ENCODE measurements around the gene EVPL. TPM values are rescaled to one million over a fixed set of nuclear protein-coding genes. Genes with fewer than 3 reads are reported as not detected.

The EVPL gene
- total RNA-seq, 1 donor from 2014 or later = not detected

DNA sequence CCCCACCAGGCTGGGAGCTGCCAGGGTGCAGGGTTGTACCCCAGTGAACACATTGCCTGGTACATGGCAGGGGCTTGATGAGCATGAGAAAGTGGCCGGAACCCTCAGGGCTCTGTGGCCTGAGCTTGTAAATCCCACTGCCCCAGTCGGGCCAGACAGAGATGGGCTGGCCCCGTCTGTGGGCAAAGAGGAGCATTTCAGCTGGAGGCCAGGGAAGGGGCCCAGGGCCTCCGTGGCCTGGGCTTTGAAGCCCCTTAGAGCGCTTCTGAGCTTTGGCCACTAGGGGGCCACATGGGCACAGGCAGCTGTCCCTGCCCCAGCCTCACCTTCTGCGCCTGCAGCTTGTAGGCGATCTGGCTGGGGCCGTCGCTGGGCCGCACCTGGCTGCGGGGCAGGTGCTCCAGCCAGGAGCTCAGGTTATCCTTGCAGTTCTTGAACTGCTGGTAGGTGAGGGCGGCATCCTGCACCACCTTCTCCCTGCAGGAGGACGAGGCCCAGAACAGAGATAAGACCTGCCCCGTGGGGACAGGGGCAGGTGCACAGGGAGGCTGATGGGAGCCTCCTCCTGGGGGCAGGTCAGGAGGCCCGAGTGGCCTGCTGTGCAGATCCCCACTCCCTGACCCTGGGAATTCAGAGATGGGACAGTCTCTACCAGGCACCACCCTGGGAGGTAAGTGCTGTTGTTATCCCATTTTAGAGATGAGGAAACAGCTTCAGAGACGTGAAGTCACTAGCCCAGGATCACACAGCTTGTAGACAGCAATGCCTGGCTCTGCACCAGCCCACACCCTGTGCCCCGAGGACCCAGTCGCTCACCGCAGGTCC lies 12.8 kb downstream of the EVPL start:
- H3K9me3 ChIP-seq (ENCODE audit: insufficient read depth, low read depth, low read length) = no peaks in the 10 kb centered on the region
- Mint-ChIP-seq H3K36me3 (ENCODE audit: low read depth, unreplicated experiment) (peaks cover 3% of the 10 kb centered on the region), H3K27me3 (ENCODE audit: low read depth, unreplicated experiment) (peaks cover 35% of the 10 kb centered on the region), H3K27ac (ENCODE audit: unreplicated experiment) (no peak overlapping the region), H3K4me1 (ENCODE audit: low read depth, unreplicated experiment) (peaks cover 8% of the 10 kb centered on the region), H3K9me3 (ENCODE audit: unreplicated experiment) (peaks cover 2% of the 10 kb centered on the region), H3K4me3 (ENCODE audit: unreplicated experiment) (peak overlapping the region; percentile 35)
- H2AFZ ChIP-seq (ENCODE audit: low read depth, low read length) = no peak overlapping the region
- no peaks in the 10 kb centered on the region for H3K79me2 ChIP-seq (ENCODE audit: insufficient read depth, low read length)
- peak; percentile 21 for DNase-seq (ENCODE audit: low read depth)
- H3K4me1 ChIP-seq (ENCODE audit: insufficient read depth, low read length) = peaks cover 8% of the 10 kb centered on the region
- H3K4me3 ChIP-seq (ENCODE audit: insufficient read depth, low read depth, low read length) = no peak overlapping the region
- TF ChIP-seq EZH2 (IDR thresholded peaks at IDR 0.05; ENCODE audit: insufficient read depth, low read length) = no peak
- peak; percentile 65 for TF ChIP-seq CTCF (IDR thresholded peaks at IDR 0.05; ENCODE audit: insufficient read depth, low read depth, low read length)
- no peak overlapping the region for H3K4me2 ChIP-seq (ENCODE audit: low read length)
- H3K9ac ChIP-seq (ENCODE audit: low read length) = no peak overlapping the region
- no peaks in the 10 kb centered on the region for H3K36me3 ChIP-seq (ENCODE audit: insufficient read depth, low read length)
- H3K27ac ChIP-seq (ENCODE audit: low read depth, low read length) = no peak overlapping the region
- H3K27me3 ChIP-seq (ENCODE audit: insufficient read depth, low read length) = no peaks in the 10 kb centered on the region
- FAIRE-seq = no peak
- H4K20me1 ChIP-seq (ENCODE audit: insufficient read depth, low read length) = no peaks in the 10 kb centered on the region

DNA sequence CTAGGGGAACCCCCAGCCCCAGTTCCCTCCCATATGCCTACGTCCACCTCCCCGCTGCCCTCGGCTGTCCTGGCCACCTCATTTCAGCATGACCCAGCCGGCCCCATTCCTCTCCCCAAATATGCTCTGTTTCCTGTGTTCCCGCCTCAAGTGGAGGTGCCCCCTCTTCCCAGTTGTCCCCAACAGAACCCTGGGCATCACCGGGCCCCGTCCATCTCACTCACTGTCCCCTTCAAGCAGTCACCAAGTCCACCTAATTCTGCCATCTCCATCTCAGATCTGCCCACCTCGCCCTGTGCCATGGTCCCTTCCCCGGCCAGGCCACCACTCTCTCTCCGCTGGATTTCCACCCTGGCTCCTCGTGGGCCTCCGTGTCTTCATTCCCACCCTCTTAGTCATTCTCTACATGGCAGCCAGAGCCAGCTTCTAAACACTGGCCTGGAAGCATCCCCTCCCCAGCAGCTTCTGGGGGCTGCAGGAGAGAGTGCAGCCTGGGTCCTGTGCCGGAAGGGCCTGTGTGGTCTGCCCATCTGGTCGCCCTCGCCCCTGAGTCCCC lies 13.7 kb downstream of the EVPL start:
- Histone ChIP-seq H3K4me3 (ENCODE audit: insufficient read depth, low read depth, low read length) (no peak overlapping the region), H3K79me2 (ENCODE audit: insufficient read depth, low read length) (no peaks in the 10 kb centered on the region), H3K36me3 (ENCODE audit: insufficient read depth, low read length) (no peaks in the 10 kb centered on the region), H3K27ac (ENCODE audit: low read depth, low read length) (no peak overlapping the region), H3K9me3 (ENCODE audit: insufficient read depth, low read depth, low read length) (no peaks in the 10 kb centered on the region), H3K27me3 (ENCODE audit: insufficient read depth, low read length) (no peaks in the 10 kb centered on the region), H4K20me1 (ENCODE audit: insufficient read depth, low read length) (no peaks in the 10 kb centered on the region), H2AFZ (ENCODE audit: low read depth, low read length) (peak overlapping the region; percentile 10), H3K9ac (ENCODE audit: low read length) (no peak overlapping the region), H3K4me2 (ENCODE audit: low read length) (no peak overlapping the region), H3K4me1 (ENCODE audit: insufficient read depth, low read length) (peaks cover 8% of the 10 kb centered on the region)
- peak overlapping the region; percentile 35 for H3K4me3 Mint-ChIP-seq (ENCODE audit: unreplicated experiment)
- peaks cover 2% of the 10 kb centered on the region for H3K9me3 Mint-ChIP-seq (ENCODE audit: unreplicated experiment)
- peak overlapping the region; percentile 55 for H3K27ac Mint-ChIP-seq (ENCODE audit: unreplicated experiment)
- peaks cover 5% of the 10 kb centered on the region for H3K36me3 Mint-ChIP-seq (ENCODE audit: low read depth, unreplicated experiment)
- DNase-seq (ENCODE audit: low read depth) (no peak), FAIRE-seq (no peak)
- TF ChIP-seq CTCF (IDR thresholded peaks at IDR 0.05; ENCODE audit: insufficient read depth, low read depth, low read length) (no peak), EZH2 (IDR thresholded peaks at IDR 0.05; ENCODE audit: insufficient read depth, low read length) (no peak)
- peaks cover 36% of the 10 kb centered on the region for H3K27me3 Mint-ChIP-seq (ENCODE audit: low read depth, unreplicated experiment)
- peaks cover 8% of the 10 kb centered on the region for H3K4me1 Mint-ChIP-seq (ENCODE audit: low read depth, unreplicated experiment)

DNA sequence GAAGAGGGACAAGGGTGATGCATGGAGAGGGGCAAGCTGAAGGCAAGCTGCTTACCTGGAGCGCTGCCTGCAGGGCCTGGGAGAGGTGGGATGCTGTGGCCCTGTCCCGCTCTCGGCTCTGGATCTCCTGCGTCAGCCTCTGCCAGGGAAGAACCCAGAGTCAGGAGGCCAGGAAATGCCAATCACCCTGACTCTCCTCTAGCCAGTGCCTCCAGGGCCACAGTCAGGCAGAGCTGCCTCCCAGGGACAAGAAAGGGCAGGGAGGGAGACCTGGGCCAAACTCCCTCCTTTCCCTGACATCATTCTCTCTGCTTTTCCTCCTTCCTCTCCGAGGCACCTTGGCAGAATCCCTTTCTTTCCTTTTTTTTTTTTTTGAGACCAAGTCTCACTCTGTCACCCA lies 15.2 kb downstream of the EVPL start:
- no peak overlapping the region for H3K9ac ChIP-seq (ENCODE audit: low read length)
- H3K9me3 ChIP-seq (ENCODE audit: insufficient read depth, low read depth, low read length) = no peaks in the 10 kb centered on the region
- H3K27me3 Mint-ChIP-seq (ENCODE audit: low read depth, unreplicated experiment) = peaks cover 32% of the 10 kb centered on the region
- peaks cover 8% of the 10 kb centered on the region for H3K4me1 ChIP-seq (ENCODE audit: insufficient read depth, low read length)
- no peak overlapping the region for H3K27ac Mint-ChIP-seq (ENCODE audit: unreplicated experiment)
- H3K9me3 Mint-ChIP-seq (ENCODE audit: unreplicated experiment) = peaks cover 2% of the 10 kb centered on the region
- H3K79me2 ChIP-seq (ENCODE audit: insufficient read depth, low read length) = no peaks in the 10 kb centered on the region
- H3K27ac ChIP-seq (ENCODE audit: low read depth, low read length) = no peak overlapping the region
- H3K4me1 Mint-ChIP-seq (ENCODE audit: low read depth, unreplicated experiment) = peaks cover 8% of the 10 kb centered on the region
- H4K20me1 ChIP-seq (ENCODE audit: insufficient read depth, low read length) = no peaks in the 10 kb centered on the region
- FAIRE-seq (no peak), DNase-seq (ENCODE audit: low read depth) (no peak)
- no peaks in the 10 kb centered on the region for H3K36me3 ChIP-seq (ENCODE audit: insufficient read depth, low read length)
- no peak overlapping the region for H3K4me3 Mint-ChIP-seq (ENCODE audit: unreplicated experiment)
- TF ChIP-seq EZH2 (IDR thresholded peaks at IDR 0.05; ENCODE audit: insufficient read depth, low read length) (no peak), CTCF (IDR thresholded peaks at IDR 0.05; ENCODE audit: insufficient read depth, low read depth, low read length) (no peak)
- H3K27me3 ChIP-seq (ENCODE audit: insufficient read depth, low read length) = no peaks in the 10 kb centered on the region
- H2AFZ ChIP-seq (ENCODE audit: low read depth, low read length) = no peak overlapping the region
- H3K4me3 ChIP-seq (ENCODE audit: insufficient read depth, low read depth, low read length) = no peak overlapping the region
- H3K36me3 Mint-ChIP-seq (ENCODE audit: low read depth, unreplicated experiment) = peaks cover 7% of the 10 kb centered on the region
- no peak overlapping the region for H3K4me2 ChIP-seq (ENCODE audit: low read length)

All from astrocyte (in vitro differentiated cells and primary cell).